Measurements from ENCODE around the gene CTU1.

DNA sequence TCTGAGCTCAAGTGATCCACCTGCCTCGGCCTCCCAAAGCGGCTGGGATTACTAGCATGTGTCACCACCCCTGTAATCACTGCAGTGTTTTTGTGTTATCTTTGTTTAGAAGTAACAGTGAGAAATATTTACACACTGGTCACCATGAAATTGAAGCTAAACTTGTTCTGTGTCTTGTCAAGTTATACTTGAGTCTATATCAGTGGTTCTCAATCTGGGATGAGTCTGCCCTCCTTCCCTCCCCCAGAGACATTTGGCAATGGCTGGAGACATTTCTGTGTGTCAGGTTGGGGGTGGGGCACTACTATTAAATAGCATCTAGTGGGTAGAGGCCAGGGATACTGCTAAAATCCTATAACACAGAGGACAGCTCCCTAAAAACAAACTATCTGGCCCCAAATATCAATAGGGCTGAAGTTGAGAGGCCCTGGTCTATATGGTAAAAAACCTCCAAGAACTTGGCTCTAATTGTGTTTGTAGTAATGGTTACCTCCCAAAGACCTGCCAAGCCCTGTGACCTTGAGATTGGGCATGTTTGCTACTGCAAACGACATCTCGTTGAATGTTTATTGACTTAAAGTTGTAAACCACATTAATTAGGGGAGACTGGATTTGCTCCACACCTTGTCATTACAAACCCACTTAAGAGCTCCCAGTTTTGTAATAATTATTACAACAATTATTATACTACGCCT, 6.9 kb downstream of the CTU1 start:
- TF ChIP-seq, protein P1, sequence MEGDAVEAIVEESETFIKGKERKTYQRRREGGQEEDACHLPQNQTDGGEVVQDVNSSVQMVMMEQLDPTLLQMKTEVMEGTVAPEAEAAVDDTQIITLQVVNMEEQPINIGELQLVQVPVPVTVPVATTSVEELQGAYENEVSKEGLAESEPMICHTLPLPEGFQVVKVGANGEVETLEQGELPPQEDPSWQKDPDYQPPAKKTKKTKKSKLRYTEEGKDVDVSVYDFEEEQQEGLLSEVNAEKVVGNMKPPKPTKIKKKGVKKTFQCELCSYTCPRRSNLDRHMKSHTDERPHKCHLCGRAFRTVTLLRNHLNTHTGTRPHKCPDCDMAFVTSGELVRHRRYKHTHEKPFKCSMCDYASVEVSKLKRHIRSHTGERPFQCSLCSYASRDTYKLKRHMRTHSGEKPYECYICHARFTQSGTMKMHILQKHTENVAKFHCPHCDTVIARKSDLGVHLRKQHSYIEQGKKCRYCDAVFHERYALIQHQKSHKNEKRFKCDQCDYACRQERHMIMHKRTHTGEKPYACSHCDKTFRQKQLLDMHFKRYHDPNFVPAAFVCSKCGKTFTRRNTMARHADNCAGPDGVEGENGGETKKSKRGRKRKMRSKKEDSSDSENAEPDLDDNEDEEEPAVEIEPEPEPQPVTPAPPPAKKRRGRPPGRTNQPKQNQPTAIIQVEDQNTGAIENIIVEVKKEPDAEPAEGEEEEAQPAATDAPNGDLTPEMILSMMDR (IDR thresholded peaks at IDR 0.05), result no peak
- TF ChIP-seq POLR2A (IDR thresholded peaks at IDR 0.05), result no peak

Data from prostate gland (tissue), 2 donors.